Left colon (tissue), 2 donors: ENCODE measurements around the gene PRKAG3. TPM values are rescaled to one million over a fixed set of nuclear protein-coding genes. Genes with fewer than 3 reads are reported as not detected.

Experiments used
- ATAC-seq: fragments of 200-7000 bp; cut with Tn5 transposase; one replicate; pipeline ENCODE4 v1.9.1; 2020; ENCODE audit warnings: mild to moderate bottlenecking, moderate library complexity
- DNase-seq, 2 donors: peaks; one replicate each; pipeline ENCODE4 v3.0.0-alpha.2; 2020
- intact Hi-C, 2 donors: fragments of 100-400 bp; cut with DNase I in 1 of 2; cut with micrococcal nuclease in 1 of 2; formaldehyde crosslinking; loops; one replicate each; pipeline versions ENCODE4 v1.11.2 to v1.14.0; 2022; cut with DNase I, micrococcal nuclease
- long read RNA-seq: library from polyadenylated mRNA; unstranded; transcript quantifications from one replicate; pipeline ENCODE4 v2.0.0, GENCODE V29; 2021
- total RNA-seq, 2 donors: library from RNA; stranded (reverse); fragmentation: NEBNext Ultra II Directional; extraction: Animal tissue kit (Norgen Biotek cat#: 25700); gene quantifications; one replicate each; pipeline ENCODE4 v1.2.1, GENCODE V29; 2021
- donor health status: DM: no; HTN: no; CAD: no.
- donor health status: DM: yes; HTN: yes; CAD: no.

The PRKAG3 gene
- not detected for total RNA-seq
- long read RNA-seq = 0 reads

DNA sequence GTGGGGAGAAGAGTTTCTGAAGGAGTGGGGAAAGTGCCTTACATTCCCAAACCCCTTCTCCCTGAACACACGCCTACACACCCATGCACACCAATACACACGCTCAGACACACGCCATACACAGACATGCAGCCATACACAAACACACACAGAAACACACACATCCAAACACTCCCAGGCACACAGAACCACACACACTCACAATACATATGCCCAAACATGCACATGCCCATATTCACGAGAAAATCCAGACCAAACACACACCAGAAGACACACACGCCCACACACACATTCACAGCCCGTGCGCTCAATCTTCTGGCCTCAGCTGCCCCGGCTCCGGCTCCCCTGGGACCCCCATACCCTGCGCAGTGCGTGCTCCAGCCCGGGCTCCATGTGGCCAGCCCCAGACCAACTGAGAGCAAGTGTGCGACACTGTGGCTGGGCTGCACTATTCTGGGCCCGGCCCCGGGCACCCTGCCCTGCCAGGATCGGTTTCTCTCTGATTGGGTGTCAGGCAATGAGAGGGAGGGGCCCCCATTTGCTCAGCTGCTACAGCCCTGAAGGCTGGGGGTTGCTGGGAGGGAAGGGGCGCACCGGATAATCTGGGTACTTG, at the start of gene PRKAG3:
PRKAG3 (minus strand) TSS at position 426 of the 613 bp plus-strand sequence.
- intact Hi-C loops = no loop called here
- DNase-seq (no peak), ATAC-seq (no peak)

DNA sequence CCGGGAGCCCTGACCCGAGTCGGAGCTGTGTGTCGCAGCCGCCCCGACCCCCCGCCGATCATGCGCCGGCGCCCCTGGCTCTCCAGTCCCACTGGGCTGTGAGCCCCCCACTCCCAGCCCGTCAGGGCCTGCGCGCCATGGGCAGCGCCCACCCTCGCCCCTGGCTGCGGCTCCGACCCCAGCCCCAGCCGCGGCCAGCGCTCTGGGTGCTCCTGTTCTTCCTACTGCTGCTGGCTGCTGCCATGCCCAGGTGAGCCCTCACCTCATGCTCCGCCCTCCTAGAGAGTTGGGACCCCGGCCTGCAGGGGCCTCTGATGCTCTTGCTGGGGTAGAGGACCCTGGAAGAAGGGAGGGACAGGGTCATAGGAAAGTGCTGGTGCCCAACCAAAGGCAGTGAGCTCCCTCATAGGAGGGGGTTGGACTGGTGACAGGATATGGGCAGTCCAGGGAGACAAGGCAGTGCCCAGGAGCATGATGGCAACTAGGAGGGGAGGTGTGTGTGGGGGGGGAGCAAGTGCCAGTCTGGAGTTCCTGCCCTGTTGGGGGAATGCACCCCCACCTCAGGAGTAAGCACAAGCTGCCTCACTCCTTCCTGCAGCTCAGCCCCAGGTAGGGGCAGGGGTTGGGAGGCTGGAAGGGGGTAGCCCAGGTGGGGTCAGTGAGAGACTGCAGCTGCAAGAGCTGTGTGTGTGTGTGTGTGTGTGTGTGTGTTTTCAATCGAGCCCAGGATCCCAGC, 49.4 kb upstream of the PRKAG3 start:
- no peak for DNase-seq

DNA sequence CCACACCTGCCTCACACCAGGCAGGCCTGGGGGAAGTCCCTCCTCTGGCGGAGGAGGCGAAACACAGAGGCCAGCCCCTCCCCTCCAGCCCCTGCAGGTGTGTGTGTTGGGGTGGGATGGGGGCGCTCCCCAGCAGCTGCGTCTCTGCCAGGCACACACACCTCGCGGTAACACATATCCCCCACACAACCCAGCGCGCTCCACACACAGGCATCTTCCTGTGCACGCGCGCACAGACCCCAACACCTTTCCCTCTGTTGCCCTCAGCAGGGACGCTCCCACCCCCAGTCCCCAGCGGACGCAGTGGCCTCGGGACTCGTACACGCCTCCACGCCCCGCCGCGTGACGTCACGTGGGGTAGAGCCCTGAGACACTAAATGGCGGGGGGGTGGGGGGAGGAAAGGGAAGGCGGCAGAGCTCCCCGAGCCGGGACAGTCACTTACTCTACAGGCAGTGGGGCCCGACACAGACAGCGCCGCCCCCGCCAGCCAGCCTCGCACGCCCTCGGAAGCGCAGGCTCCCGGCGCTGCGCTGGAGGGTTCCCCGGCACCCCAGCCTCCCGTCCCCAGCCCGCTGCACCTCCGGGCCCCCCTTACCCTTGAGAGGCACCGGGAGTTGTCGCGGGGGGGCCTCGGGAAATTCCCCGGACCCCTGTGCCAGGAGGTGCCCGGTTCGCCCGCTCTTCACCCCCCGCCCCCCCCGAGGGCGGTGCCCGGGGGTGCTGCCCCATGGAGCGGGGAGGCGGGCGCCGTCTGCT, 48.7 kb upstream of the PRKAG3 start, which contains the start of gene WNT10A:
WNT10A (plus strand) TSS at position 751 of the 757 bp plus-strand sequence. CDS start 144 bp downstream, outside the sequence.
- intact Hi-C loops = no loop called here
- DNase-seq = peak; percentile 69 to 81
- ATAC-seq = peak; percentile 46

More for the DNA sequence above, 49.4 kb upstream of the PRKAG3 start:
- ATAC-seq = no peak
- intact Hi-C loops = no loop called here

DNA sequence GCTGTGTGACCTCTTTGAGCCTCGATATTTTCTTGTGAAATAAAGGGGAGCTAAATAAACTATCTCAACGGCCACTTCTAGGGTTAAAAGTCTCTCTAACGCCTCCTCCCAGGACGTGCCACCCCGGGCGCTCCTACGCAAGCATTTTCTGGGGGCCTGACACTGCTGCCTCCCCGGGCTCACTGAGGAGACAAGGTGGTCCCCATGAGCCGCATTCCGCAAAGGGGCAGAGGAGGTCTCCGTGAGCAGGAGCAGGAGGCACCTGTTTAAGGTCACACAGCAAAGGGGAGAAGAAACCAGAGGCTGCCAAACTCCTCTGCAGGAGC, 48.1 kb upstream of the PRKAG3 start:
- intact Hi-C loops = no loop called here
- ATAC-seq (no peak), DNase-seq (no peak)

DNA sequence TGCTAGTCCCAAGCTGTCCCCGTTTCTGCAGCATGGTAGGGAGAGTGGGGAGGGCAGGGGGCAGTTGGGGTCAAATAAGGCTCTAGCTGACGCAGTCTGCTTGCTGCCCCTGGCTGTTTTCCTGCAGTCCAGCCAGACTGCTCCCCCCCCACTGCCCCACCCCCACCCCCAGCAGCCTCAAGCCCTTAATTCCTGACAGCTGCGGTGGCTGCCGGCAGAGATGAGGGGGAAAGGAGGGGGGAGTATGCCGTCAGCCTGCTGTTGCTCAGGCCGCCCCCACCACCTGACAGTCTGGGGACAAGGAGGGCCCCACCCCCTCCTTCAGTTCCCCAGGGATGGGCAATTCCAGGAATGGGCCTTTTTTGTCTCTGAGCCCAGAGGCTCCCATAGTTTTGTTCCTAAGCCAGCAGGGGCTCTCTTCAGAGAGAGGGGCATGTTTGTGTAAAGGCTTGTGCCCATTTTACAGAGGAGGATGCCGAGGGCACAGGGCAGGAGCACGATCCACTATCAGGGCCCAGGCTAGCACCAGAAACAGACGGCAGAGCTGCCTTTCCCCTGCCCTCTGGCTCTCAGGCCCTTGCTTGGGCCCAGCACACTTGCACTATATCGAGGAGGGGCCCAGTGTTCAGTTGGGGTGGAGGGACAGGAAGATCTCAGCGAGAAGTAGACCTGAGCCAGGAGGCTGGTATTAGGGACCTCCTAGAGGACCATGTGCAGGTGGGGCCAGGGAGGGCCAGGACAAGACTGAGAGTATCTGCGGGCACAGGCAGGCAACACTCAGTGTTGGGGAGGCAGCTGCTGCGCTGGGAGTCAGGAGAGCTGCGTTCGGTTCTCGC, 47.5 kb upstream of the PRKAG3 start:
- ATAC-seq = no peak
- intact Hi-C loops = no loop called here
- DNase-seq = no peak

DNA sequence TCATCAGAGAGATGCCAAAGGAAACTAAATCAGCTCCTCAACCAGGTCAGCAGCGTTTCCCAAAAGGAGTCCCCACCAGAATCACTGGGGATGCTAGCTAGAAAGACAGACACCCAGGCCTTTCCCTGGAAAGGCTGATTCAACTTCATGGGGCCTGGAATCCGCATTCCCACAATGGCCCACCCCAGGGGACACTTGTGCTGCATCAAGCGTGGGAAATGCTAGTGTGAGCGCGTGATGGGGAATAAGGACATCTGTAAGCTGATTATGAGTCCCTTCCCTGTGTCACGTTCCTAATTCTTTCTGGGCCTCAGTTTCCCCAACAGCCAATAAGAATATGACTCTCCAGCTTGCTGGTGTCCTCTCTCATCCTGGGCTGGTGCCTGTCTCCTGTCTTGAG, 46.9 kb upstream of the PRKAG3 start:
- intact Hi-C loops = no loop called here
- ATAC-seq (no peak), DNase-seq (no peak)

DNA sequence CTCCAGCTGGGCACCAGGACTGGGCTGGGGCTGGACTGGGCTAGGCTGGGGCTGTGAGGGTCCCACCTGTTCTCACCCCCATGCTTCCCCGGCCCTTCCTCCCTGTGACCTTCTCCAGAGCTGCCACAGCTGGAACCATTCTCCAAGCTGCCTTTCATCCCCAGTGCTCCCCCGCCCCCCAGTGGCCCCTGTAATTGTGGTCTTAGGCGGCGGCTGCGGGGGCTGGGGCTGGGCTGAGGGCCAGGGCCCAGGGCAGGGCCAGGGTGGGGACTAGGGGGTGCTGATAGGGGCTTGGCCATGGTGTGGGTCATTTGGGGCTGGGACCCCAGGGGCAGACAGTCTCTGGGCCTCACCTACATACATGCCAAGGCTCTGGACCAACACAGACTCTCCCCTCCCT, 46.3 kb upstream of the PRKAG3 start:
- intact Hi-C loops = no loop called here
- no peak for ATAC-seq
- no peak for DNase-seq

DNA sequence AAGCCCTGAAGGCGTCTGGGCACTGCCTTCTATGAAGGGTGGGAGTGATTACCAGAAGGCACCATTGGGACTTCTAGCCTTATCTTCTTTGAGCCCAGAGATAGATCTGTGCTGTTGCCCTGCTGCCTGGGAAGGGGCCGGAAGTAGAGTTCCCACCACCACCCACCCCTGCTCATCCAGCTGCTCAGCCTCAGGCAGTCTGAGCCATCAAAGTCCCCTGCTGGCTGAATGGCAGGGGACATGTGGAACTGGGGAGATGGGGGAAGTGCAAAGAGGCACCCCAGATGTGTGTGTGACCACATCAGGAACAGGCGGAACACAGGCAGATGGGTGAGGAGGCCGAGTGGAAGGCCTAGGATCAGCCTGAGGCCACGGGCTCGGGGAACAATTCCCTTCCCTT, 45.7 kb upstream of the PRKAG3 start:
- ATAC-seq = no peak

DNA sequence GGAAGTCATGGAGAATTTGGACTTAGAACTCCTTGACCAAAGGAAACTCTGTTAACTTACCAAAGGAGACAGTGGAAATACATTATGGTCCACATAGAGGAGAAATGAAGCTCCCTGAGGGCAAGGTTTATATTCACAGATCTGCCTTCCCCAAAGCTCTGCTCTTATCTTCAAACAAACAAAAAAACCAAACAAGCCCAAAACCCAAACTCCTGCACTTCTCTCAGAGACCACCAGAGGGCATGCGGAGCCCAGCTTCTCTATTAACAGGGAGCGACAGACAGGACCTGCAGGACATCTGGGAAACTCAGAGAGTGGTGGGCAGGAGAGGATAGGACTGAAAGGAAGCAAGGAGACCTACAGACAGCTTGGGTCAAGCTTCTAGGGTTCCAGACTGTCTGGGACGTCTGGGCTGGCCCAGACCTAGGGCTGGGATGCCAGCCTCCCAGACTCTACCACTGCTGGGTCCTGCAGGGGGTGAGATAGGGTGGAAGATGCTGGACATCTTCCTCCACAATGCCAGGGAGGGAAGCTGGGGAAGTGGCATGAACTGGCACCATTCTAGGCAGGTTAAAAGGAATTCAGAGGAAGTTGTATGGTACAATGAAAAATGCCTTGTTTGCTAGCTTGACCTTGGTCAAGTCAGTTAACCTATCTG, 45.1 kb upstream of the PRKAG3 start:
- intact Hi-C loops = no loop called here
- ATAC-seq = peak; percentile 49
- DNase-seq = peak in 1 of 2 donors; percentile 71

More for the DNA sequence above, 45.7 kb upstream of the PRKAG3 start:
- no peak for DNase-seq
- intact Hi-C loops = no loop called here

DNA sequence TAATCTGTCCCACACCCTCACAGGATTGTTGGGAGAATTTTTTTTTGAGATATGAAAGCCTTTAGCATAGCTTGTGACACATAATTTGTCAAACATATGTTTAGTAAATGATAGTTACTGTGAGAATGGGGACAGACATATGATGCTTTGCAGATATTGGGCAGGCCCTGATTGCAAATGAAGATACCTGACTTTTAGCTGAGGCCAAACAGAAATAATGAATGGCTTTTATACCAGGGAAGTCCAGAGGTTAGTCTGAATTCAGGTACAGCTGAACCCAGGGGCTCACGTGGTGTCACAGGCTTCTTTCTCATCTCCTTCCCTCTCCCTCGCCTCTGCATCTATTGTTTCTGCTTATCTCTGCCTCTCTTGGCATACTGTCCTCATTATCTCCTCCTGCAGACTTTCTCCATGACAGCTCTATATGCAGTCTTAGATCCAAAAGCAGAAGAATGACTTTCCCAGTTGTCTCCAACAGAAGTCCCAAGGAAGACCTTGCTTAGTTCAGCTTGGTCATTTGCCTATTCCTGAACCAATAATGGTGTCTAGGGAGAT, 44.2 kb upstream of the PRKAG3 start:
- DNase-seq (no peak), ATAC-seq (no peak)
- intact Hi-C loops = no loop called here

DNA sequence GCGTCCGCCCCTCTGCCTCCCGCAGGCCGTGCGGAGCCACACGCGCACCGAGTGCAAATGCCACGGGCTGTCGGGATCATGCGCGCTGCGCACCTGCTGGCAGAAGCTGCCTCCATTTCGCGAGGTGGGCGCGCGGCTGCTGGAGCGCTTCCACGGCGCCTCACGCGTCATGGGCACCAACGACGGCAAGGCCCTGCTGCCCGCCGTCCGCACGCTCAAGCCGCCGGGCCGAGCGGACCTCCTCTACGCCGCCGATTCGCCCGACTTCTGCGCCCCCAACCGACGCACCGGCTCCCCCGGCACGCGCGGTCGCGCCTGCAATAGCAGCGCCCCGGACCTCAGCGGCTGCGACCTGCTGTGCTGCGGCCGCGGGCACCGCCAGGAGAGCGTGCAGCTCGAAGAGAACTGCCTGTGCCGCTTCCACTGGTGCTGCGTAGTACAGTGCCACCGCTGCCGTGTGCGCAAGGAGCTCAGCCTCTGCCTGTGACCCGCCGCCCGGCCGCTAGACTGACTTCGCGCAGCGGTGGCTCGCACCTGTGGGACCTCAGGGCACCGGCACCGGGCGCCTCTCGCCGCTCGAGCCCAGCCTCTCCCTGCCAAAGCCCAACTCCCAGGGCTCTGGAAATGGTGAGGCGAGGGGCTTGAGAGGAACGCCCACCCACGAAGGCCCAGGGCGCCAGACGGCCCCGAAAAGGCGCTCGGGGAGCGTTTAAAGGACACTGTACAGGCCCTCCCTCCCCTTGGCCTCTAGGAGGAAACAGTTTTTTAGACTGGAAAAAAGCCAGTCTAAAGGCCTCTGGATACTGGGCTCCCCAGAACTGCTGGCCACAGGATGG, 42.0 kb upstream of the PRKAG3 start:
- DNase-seq = no peak
- ATAC-seq = no peak
- intact Hi-C loops = no loop called here

DNA sequence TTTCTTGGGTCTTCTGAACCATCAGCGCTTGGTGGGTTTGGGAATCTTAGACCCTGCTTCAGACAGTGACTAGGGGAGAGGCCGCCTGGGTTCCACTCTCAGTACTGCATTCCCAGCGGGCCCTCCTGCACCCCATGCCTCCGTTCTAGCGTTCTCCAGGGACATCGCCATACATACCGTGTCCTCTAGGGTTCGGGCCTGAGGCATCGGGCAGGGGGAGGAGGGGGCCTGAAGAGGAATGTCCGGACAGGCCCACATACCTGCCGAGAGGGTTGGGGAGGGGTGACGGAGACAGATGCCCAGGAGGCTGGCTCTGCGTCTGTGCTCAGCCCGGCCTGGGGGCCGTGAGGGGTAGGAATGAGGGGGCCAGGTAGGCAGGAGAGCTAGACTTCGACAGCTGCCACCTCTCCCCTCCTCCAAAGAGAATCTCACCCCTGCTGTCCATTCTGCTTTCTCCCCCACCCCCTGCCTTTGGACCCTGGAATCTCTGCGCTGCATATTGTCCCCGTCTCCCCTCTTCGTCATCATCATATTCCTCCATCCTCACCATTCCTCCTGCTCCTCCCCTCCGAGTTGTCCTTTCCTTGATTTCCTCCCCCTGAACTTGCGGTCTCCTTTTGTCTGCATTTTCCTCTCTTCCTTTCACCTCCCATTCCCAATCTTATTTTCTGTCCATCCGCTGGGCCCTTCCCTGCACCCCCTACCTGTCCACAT, 41.2 kb upstream of the PRKAG3 start:
- intact Hi-C loops = no loop called here
- ATAC-seq (no peak), DNase-seq (no peak)

DNA sequence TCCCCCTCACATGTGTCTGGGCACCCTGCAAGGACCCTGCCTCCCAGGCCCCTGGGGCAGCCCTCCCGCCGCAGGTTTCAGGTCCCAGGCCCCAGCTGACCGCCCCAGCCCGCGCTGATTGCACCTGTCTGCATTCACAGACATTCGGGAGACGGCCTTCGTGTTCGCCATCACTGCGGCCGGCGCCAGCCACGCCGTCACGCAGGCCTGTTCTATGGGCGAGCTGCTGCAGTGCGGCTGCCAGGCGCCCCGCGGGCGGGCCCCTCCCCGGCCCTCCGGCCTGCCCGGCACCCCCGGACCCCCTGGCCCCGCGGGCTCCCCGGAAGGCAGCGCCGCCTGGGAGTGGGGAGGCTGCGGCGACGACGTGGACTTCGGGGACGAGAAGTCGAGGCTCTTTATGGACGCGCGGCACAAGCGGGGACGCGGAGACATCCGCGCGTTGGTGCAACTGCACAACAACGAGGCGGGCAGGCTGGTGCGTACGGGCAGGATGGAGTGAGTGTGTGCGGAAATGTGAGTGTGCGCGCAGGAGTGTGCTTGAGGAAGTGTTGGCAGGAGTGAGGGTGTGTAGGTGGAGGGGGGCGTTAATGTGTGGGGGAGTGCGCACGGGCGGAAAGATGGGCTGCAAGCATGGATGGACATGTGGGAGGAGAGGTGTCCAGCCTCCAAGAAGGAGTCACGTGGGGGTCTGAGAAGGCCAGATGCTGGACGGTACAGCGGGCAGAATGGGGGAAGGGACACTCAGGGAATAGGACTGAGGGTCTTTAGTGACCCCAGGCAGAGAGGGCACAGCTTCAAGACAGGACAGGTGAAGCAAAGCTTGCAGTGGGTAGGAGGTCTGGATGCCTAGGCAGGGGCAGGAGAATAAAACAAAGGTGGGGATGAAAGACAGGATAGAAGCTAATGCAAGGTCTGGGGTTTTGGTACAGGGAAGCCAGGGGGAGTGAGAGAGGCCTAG, 40.0 kb upstream of the PRKAG3 start:
- DNase-seq (no peak), ATAC-seq (no peak)
- intact Hi-C loops = no loop called here

DNA sequence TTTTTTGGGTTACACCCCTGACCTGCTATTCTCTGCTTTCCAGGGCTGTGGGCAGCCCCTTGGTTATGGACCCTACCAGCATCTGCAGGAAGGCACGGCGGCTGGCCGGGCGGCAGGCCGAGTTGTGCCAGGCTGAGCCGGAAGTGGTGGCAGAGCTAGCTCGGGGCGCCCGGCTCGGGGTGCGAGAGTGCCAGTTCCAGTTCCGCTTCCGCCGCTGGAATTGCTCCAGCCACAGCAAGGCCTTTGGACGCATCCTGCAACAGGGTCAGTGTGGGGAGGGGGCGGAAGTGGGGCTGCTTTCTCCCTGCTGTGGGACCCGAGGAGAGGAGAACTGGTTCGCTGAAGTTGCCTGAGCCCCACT, 39.4 kb upstream of the PRKAG3 start:
- no peak for ATAC-seq
- intact Hi-C loops = no loop called here
- peak in 1 of 2 donors; percentile 43 for DNase-seq

DNA sequence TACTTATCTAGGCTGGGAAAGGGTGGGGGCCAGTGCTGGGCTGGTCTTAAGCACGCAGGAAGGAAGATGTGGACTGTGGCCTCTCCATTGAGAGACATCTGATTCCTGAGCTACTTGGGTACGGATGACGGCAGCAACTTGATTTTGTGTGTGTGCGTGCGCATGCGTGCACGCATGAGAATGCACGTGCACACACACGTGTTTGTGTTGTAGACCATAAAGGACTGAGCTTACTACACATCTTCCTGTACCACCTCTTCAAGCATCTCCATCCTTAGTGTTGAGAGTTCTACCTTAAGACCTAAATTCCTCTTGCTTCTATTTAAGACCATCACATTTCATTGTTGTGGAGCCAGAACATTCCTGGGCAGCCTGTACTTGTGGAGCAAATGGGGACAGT, 37.5 kb upstream of the PRKAG3 start:
- no peak for DNase-seq
- ATAC-seq = no peak
- intact Hi-C loops = no loop called here

DNA sequence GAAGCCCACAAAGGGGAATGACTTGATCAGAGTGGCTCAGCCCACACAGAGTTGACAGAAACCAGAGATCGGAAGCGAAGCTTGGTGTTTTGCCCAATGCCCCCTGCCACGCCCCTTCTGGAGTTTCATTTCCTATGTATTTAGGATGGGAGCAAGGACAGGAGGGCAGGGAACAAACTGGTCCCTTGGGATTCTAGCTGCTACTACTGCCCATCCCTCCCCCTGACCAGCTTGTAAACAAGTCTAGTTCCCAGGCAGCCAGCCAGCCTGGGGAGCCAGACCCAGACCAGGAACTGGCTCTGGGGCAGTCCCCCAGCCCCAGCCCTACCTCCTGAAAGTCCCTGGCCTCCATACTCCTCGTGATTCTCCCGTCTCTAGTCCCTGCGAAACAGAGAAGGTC, 36.3 kb upstream of the PRKAG3 start:
- no peak for DNase-seq
- intact Hi-C loops = no loop called here
- no peak for ATAC-seq
